ENCODE results near the gene EFEMP1.
"Not testable (repeated sequence)": the region's sequence is repeated elsewhere in the genome, so short reads cannot be mapped to it uniquely, and the experiment has no call there.

EFEMP1 gene

DNA sequence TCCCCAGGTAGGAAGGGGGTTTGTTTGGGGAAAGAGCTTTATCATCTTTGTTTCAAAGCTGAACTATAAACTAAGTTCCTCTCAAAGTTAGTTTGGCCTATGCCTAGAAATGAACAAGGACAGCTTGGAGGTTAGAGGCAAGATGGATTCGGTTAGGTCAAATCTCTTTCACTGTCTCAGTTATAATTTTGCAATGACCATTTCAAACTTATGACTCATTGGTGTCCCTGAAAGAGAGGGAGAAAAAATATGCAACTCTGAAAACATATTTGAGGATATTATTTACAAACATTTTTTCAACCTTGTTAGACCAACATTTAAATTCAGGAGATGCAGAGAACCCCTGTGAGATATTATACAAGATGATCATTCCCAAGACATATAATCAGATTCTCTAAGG lies 95.7 kb downstream of the EFEMP1 start:
- no peak for DNase-seq (ENCODE audit: low spot score)

DNA sequence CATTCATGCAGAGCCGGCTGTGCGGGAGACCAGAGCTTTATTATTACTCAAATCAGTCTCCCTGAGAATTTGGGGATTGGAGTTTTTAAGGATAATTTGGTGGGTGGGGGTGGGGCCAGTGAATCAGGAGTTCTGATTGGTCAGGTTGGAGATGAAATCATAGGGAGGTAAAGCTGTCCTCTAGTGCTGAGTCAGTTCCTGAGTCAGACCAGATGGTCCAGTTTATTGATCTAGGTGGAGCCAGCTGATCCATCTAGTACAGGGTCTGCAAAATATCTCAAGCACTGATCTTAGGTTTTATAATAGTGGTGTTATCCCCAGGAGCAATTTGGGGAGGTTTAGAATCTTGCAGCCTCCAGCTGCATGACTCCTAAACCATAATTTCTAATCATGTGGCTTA lies 96.2 kb downstream of the EFEMP1 start:
- DNase-seq (ENCODE audit: low spot score): not testable (repeated sequence)

DNA sequence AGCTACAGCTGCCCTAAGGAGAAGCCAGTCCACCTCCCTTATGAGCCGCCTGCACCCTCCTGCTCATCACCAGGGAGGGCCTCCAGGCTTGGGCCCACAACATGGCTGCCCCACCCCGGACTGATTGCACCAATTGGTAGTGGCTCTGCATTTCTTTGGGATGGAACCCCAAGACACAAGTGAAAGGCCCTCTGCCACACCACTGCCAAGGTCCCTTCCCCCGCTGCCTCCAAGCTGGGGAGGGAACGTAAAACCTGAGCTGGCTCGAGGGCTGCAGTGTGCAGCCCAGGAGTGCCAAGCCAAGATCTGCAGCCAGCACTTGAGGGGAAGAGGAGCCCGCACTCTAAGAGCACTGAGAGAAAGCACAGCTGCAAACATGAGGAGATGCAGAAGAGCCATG lies 97.3 kb downstream of the EFEMP1 start:
- no peak for DNase-seq (ENCODE audit: low spot score)

DNA sequence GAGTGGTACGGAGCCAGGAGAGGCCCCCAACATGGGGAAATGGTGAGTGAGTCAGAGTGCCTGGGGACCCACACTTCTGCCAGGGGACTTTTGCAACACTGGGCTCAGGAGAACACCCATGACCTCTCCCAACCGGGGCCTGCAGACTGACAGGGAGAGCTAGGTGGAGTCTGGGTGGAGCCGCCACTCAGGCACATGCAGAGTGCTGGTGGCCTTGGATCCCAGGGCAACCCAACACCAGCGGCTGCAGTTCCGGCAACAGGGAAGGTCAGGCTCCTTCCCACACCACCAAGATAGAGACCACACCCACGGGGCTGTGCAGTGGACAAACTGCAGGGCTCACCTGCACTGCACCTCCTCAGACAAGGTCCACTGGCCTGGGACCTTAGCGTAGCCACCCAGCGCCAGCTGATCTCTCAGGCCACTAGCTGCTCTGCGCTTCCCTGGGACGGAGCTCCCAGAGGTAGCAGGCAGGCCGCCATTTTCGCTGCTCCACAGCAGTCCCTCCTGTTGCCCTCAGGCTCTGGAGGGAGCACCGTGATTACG lies 99.0 kb downstream of the EFEMP1 start:
- DNase-seq (ENCODE audit: low spot score): no peak
